GM12874 (cell line): ENCODE measurements around the gene FZD4.

Experiments used
- TF ChIP-seq, protein P1 (sequence below): IDR thresholded peaks from 2 replicates; pipeline ENCODE4 v1.5.1; 2011; ENCODE audit warnings: low read depth, mild to moderate bottlenecking, control low read depth, low read length, moderate library complexity; ENCODE audit not compliant: insufficient read depth

FZD4 gene

DNA sequence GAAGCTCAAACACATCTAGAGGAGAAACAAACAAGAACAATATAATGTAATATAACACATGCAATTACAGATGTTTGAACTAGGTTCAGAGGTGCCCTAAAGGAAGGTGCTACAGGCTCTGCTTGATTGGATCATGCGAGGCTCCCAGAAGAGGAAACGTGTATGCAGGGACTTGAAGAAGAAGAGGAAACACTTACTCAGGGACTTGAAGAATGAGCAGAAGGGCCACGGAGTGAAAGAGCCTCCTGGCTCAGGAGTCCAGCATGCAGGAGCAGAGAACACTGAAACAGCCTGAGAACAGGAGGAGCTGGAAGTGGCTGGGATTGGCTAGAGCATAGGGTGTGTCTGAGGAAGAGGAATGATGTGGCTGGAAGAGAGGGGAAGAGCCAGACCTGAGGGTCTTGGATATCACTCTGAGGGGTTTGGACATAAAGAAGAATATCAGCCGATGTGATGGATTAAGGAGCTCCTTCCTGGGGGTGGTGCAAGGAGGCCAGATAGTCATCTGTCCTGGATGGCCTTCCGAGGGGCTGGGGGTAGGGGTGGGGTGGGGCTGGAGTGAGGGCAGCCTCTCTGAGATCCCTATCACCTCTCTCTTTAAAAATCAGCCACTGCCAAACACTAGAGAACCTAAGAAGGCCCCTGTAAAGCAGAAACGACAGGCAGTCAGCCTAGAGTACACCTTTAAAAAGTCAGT is 16.8 kb downstream of the FZD4 start:
- TF ChIP-seq, protein P1, sequence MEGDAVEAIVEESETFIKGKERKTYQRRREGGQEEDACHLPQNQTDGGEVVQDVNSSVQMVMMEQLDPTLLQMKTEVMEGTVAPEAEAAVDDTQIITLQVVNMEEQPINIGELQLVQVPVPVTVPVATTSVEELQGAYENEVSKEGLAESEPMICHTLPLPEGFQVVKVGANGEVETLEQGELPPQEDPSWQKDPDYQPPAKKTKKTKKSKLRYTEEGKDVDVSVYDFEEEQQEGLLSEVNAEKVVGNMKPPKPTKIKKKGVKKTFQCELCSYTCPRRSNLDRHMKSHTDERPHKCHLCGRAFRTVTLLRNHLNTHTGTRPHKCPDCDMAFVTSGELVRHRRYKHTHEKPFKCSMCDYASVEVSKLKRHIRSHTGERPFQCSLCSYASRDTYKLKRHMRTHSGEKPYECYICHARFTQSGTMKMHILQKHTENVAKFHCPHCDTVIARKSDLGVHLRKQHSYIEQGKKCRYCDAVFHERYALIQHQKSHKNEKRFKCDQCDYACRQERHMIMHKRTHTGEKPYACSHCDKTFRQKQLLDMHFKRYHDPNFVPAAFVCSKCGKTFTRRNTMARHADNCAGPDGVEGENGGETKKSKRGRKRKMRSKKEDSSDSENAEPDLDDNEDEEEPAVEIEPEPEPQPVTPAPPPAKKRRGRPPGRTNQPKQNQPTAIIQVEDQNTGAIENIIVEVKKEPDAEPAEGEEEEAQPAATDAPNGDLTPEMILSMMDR = no peak

GRCh38 chr11:86934926-86935579 is 20.1 kb downstream of the FZD4 start:
- TF ChIP-seq, protein P1 = no peak

- TF ChIP-seq, protein P1 = no peak
Measured at GRCh38 chr11:86934582-86934900, 20.7 kb downstream of the FZD4 start.

GRCh38 chr11:86933891-86934581 is 21.2 kb downstream of the FZD4 start:
- TF ChIP-seq, protein P1 = no peak

- TF ChIP-seq, protein P1 = no peak
Measured at GRCh38 chr11:86932924-86933875, 22.0 kb downstream of the FZD4 start.

DNA sequence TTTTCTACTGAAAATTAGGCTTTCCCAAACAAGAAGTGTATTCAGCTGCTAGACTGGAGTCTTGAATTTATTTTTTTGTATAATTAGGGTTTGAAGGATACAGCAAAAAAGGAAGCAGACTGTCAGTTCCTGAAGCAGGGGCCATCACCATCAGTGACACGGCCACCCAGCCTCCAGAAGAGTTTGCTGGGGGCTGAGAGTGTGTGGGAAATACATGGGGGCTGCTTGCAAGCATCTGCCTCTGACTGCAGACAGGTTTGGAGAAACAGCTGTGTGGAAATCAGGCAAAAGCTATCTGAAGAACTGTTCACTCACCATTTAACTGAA is 23.0 kb downstream of the FZD4 start:
- TF ChIP-seq, protein P1 = no peak

GRCh38 chr11:86931548-86932258 is 23.5 kb downstream of the FZD4 start:
- TF ChIP-seq, protein P1 = no peak
